HUES64 (cell line): Measurements from ENCODE around the gene CAD.

ENCODE experiments used
- H3K27ac ChIP-seq: 2 replicates; pipeline ENCODE4 v1.7.0; 2013; ENCODE audit warnings: low read depth, low read length, inconsistent platforms
- H3K27me3 ChIP-seq: 2 replicates; pipeline ENCODE4 v1.6.1; 2013; ENCODE audit warnings: mild to moderate bottlenecking, low read length; ENCODE audit not compliant: insufficient read depth
- H3K36me3 ChIP-seq: 2 replicates; pipeline ENCODE4 v1.6.1; 2013; ENCODE audit warnings: mild to moderate bottlenecking, low read length; ENCODE audit not compliant: insufficient read depth
- H3K4me1 ChIP-seq: 2 replicates; pipeline ENCODE4 v1.6.1; 2013; ENCODE audit warnings: mild to moderate bottlenecking, low read length, moderate library complexity; ENCODE audit not compliant: insufficient read depth
- H3K4me3 ChIP-seq: 2 replicates; pipeline ENCODE4 v1.5.1; 2013; ENCODE audit warnings: mild to moderate bottlenecking, low read length, moderate library complexity
- H3K9ac ChIP-seq: 2 replicates; pipeline ENCODE4 v1.6.1; 2013; ENCODE audit warnings: mild to moderate bottlenecking, low read depth, low read length
- H3K9me3 ChIP-seq: 2 replicates; pipeline ENCODE4 v1.6.1; 2013; ENCODE audit warnings: low read depth, low read length; ENCODE audit not compliant: insufficient read depth
- WGBS: fragments of 150-250, 120-280 bp; methylation state at CpG from one replicate; pipeline ENCODE4 v1.1.7; 2013; ENCODE audit warnings: missing lambda C conversion rate; 5-methylcytosine and 5-hydroxymethylcytosine counted together

The CAD gene

GRCh38 chr2:27236136-27236535, 19.0 kb downstream of the CAD start:
- Histone ChIP-seq H3K9ac (no peak overlapping the region), H3K36me3 (peaks cover 100% of the 10 kb centered on the region), H3K27me3 (no peaks in the 10 kb centered on the region), H3K27ac (no peak overlapping the region), H3K4me3 (no peak overlapping the region), H3K9me3 (no peaks in the 10 kb centered on the region), H3K4me1 (no peaks in the 10 kb centered on the region)
- 95% methylated on average over 12 of the region's 12 CpGs for WGBS

- 91% methylated on average over 3 of the region's 3 CpGs for WGBS
- H3K27me3 ChIP-seq = no peaks in the 10 kb centered on the region
- no peak overlapping the region for H3K27ac ChIP-seq
- H3K4me3 ChIP-seq = no peak overlapping the region
- H3K9ac ChIP-seq = no peak overlapping the region
- H3K9me3 ChIP-seq = no peaks in the 10 kb centered on the region
- H3K4me1 ChIP-seq = no peaks in the 10 kb centered on the region
- peaks cover 100% of the 10 kb centered on the region for H3K36me3 ChIP-seq
These were observed 19.5 kb downstream of the CAD start for GRCh38 chr2:27236626-27237025.

- no peak overlapping the region for H3K9ac ChIP-seq
- no peak overlapping the region for H3K27ac ChIP-seq
- no peak overlapping the region for H3K4me3 ChIP-seq
- peaks cover 100% of the 10 kb centered on the region for H3K36me3 ChIP-seq
- no peaks in the 10 kb centered on the region for H3K4me1 ChIP-seq
- no peaks in the 10 kb centered on the region for H3K9me3 ChIP-seq
- no peaks in the 10 kb centered on the region for H3K27me3 ChIP-seq
- 97% methylated on average over 15 of the region's 15 CpGs for WGBS
These were observed 20.3 kb downstream of the CAD start for GRCh38 chr2:27237341-27237945.

- Histone ChIP-seq H3K9me3 (no peaks in the 10 kb centered on the region), H3K4me1 (no peaks in the 10 kb centered on the region), H3K4me3 (no peak overlapping the region), H3K36me3 (peaks cover 100% of the 10 kb centered on the region), H3K27ac (no peak overlapping the region), H3K9ac (no peak overlapping the region), H3K27me3 (no peaks in the 10 kb centered on the region)
- WGBS = 91% methylated on average over 8 of the region's 8 CpGs
These were observed 21.8 kb downstream of the CAD start for GRCh38 chr2:27238976-27239375.

GRCh38 chr2:27240406-27240805, 23.2 kb downstream of the CAD start:
- H3K4me1 ChIP-seq = no peaks in the 10 kb centered on the region
- no peak overlapping the region for H3K27ac ChIP-seq
- peaks cover 95% of the 10 kb centered on the region for H3K36me3 ChIP-seq
- H3K4me3 ChIP-seq = no peak overlapping the region
- H3K9me3 ChIP-seq = no peaks in the 10 kb centered on the region
- H3K27me3 ChIP-seq = no peaks in the 10 kb centered on the region
- 95% methylated on average over 9 of the region's 9 CpGs for WGBS
- H3K9ac ChIP-seq = no peak overlapping the region

GRCh38 chr2:27241761-27242613, 24.8 kb downstream of the CAD start:
- Histone ChIP-seq H3K4me1 (no peaks in the 10 kb centered on the region), H3K9ac (no peak overlapping the region), H3K36me3 (peaks cover 79% of the 10 kb centered on the region), H3K9me3 (no peaks in the 10 kb centered on the region), H3K27ac (no peak overlapping the region), H3K4me3 (no peak overlapping the region), H3K27me3 (no peaks in the 10 kb centered on the region)
- 95% methylated on average over 24 of the region's 24 CpGs for WGBS

- H3K27me3 ChIP-seq = no peaks in the 10 kb centered on the region
- no peak overlapping the region for H3K27ac ChIP-seq
- H3K4me3 ChIP-seq = no peak overlapping the region
- 96% methylated on average over 16 of the region's 16 CpGs for WGBS
- peaks cover 73% of the 10 kb centered on the region for H3K36me3 ChIP-seq
- H3K9me3 ChIP-seq = no peaks in the 10 kb centered on the region
- H3K4me1 ChIP-seq = no peaks in the 10 kb centered on the region
- H3K9ac ChIP-seq = no peak overlapping the region
These were observed 25.4 kb downstream of the CAD start for GRCh38 chr2:27242614-27242951.

GRCh38 chr2:27243391-27244130, 26.4 kb downstream of the CAD start:
- 97% methylated on average over 19 of the region's 19 CpGs for WGBS
- H3K27ac ChIP-seq = no peak overlapping the region
- no peaks in the 10 kb centered on the region for H3K27me3 ChIP-seq
- no peak overlapping the region for H3K9ac ChIP-seq
- no peak overlapping the region for H3K4me3 ChIP-seq
- no peaks in the 10 kb centered on the region for H3K4me1 ChIP-seq
- no peaks in the 10 kb centered on the region for H3K9me3 ChIP-seq
- peaks cover 64% of the 10 kb centered on the region for H3K36me3 ChIP-seq

- Histone ChIP-seq H3K9me3 (no peaks in the 10 kb centered on the region), H3K9ac (no peak overlapping the region), H3K36me3 (peaks cover 48% of the 10 kb centered on the region), H3K27me3 (no peaks in the 10 kb centered on the region), H3K4me1 (no peaks in the 10 kb centered on the region), H3K4me3 (no peak overlapping the region), H3K27ac (no peak overlapping the region)
- WGBS = 93% methylated on average over 9 of the region's 10 CpGs
These were observed 27.9 kb downstream of the CAD start for GRCh38 chr2:27245116-27245515.

GRCh38 chr2:27245626-27246025, 28.5 kb downstream of the CAD start:
- Histone ChIP-seq H3K4me3 (no peak overlapping the region), H3K27ac (no peak overlapping the region), H3K4me1 (peaks cover 3% of the 10 kb centered on the region; the same call in 1 of the 2 replicates), H3K9ac (no peak overlapping the region), H3K36me3 (peaks cover 43% of the 10 kb centered on the region), H3K9me3 (no peaks in the 10 kb centered on the region), H3K27me3 (peaks cover 4% of the 10 kb centered on the region)
- 100% methylated on average over 4 of the region's 4 CpGs for WGBS

- Histone ChIP-seq H3K9ac (no peak overlapping the region), H3K9me3 (no peaks in the 10 kb centered on the region), H3K27me3 (peaks cover 13% of the 10 kb centered on the region), H3K27ac (no peak overlapping the region), H3K4me3 (no peak overlapping the region), H3K36me3 (peaks cover 20% of the 10 kb centered on the region), H3K4me1 (peaks cover 3% of the 10 kb centered on the region; the same call in 1 of the 2 replicates)
- 68% methylated on average over 4 of the region's 4 CpGs for WGBS
These were observed 30.7 kb downstream of the CAD start for GRCh38 chr2:27247893-27248292.
